ENCODE data around the gene MKNK1.
A peak's percentile ranks its signal among the peaks of the same experiment; 100 is the strongest.

MKNK1 gene

GRCh38 chr1:46618754-46619415, 14.8 kb upstream of the MKNK1 start:
- DNase-seq (ENCODE audit: low read depth) = no peak

- no peak for DNase-seq (ENCODE audit: low read depth)
Measured at GRCh38 chr1:46617833-46618232, 13.8 kb upstream of the MKNK1 start.

DNA sequence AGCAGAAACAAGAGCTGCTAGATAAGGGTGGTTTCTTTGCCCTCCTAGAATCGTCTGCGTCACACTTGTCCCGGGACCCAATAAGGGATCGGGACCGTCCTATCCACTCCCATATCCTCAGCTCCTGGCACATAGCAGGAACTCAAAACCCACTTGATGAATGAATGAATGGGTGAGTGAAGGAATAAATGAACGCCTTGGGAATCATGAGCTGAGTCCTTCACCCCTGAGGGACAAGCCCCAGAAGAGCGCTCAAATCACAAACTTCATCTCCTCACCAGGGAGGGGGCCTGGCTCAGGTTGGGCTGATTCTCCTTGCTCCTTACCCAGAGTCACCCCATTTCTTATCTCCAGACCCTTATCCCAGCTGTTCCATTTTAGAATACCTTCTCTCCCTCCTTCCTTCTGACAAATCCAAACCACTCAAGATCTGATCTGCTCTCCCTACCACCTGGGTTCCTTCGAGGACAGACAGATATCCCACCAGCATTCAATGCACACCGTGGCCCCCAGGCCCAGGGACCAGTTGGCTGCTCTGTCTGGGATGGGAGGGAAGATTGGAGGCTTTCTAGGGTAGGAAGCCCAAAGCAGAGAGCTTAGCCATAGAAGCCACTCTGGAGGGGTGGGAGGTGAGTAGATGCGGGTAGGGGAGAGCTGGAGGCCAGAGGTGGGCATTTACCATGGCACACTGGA, 13.2 kb upstream of the MKNK1 start:
- no peak for DNase-seq (ENCODE audit: low read depth)

- DNase-seq (ENCODE audit: low read depth) = peak; percentile 44
Measured at GRCh38 chr1:46616277-46617107, 12.4 kb upstream of the MKNK1 start, which contains the start of gene MOB3C. TSS of gene MOB3C (minus strand) at chr1:46616811. CDS start at chr1:46613321, 3,490 bp downstream.

DNA sequence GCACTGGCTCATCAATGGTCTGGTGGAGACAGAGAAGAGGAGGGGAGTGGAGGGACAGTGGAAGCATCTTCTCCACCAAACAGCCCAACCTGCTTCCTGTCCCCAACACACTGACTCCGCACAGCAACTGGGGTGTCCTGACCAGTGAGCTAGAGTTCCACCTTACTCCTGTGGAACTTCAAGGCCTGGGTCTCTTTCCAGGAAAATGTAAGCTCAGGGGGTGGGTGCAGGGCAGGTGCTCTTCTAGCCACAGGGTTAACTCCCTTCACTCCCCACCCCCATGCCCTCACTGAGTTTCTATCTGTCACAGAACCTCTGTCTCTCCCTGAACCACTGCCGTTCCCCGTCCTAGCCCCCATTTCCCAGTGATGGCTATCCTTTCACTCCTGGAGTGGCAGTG, 11.7 kb upstream of the MKNK1 start:
- DNase-seq (ENCODE audit: low read depth) = no peak

GRCh38 chr1:46615088-46615487, 11.0 kb upstream of the MKNK1 start:
- DNase-seq (ENCODE audit: low read depth) = no peak

DNA sequence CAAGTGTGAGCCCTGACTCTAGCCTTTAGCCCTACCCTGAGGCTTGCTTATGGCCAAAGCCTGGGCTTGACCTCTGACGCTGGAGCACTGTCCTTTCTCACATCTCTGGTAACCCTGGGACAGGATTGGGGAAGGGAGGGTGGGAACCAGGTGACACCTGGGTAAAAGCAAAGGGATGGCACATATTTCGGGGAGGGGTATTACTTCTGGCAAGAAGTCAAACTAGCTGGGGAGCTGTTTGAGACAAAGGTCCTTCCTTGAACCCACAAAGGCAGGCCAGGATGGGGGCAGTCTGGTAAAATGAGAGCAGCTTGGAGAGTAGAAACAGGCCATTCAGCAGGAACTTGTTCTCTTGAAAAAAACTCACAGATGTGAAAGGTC, 10.5 kb upstream of the MKNK1 start:
- DNase-seq (ENCODE audit: low read depth) = no peak

DNA sequence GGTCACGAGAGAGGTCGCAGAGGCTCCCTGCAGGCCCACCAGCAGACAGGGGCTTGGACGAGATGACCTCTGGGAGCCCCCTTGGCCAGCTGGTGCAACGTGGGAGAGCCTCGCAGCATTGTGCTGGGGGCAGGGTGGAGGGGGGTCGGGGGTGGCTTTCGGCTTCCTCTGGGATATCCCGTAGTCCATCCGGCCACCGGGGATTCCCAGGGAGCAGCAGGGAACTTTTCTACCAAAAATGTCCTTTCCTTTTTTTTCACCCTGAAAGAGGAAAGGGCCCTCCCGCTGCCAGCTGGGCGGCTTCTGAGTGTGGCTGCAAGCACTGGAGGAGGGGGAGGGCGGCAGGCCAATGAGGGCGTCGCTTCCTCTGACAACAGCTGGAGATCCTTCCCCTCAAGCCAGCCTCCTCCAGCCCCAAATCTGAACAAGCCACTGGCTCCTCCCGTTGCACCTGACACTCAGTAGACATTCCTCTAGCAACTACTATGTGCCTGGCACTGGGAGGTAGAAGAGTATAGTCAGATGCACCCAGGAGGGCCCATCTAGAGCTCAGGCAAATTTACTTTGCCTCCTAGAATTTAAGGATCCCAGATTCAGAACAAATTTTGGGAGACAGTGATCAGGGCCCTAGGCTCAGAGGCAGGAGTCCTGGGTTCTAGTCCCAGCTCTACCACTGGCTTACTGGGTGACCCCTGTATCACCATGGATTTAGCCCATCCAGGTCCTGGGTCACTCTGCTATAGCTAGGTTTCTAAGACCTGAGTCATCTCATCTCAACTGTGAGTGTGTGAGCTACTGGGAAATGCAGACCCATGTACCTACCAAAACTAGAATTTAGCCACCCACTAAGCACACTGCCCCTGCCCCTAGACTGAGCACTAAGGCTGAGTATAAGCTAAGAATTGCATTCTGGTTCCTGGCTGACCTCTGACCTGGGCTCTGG, 9.9 kb upstream of the MKNK1 start:
- DNase-seq (ENCODE audit: low read depth) = peak; percentile 17

- no peak for DNase-seq (ENCODE audit: low read depth)
Measured at GRCh38 chr1:46612937-46613660, 9.0 kb upstream of the MKNK1 start.

DNA sequence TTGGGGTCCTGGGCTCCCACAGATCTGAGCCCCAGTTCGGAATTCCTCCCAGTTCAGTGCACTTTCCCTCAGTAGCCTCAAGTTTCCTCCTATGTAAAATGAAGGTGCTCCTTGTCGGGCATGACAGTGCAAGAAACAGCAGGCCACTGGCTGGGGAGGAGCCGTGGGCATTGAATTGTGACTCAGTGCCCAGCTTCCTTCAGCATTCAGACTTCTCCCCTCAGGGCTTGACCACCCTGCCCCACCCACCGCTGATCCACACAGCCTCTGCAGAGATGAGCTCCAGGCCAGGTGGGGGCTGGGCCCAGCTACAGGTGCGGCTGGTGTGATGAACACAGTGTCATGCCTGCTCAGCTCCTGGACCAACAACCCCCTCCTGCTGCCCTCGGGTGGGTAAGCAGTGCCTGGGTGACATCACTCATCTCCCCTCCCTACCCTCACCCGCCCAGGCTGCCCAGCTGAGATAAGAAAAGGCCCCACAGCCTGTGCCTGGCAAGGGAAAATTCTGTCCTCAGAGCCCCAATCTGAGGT, 7.7 kb upstream of the MKNK1 start:
- no peak for DNase-seq (ENCODE audit: low read depth)

DNA sequence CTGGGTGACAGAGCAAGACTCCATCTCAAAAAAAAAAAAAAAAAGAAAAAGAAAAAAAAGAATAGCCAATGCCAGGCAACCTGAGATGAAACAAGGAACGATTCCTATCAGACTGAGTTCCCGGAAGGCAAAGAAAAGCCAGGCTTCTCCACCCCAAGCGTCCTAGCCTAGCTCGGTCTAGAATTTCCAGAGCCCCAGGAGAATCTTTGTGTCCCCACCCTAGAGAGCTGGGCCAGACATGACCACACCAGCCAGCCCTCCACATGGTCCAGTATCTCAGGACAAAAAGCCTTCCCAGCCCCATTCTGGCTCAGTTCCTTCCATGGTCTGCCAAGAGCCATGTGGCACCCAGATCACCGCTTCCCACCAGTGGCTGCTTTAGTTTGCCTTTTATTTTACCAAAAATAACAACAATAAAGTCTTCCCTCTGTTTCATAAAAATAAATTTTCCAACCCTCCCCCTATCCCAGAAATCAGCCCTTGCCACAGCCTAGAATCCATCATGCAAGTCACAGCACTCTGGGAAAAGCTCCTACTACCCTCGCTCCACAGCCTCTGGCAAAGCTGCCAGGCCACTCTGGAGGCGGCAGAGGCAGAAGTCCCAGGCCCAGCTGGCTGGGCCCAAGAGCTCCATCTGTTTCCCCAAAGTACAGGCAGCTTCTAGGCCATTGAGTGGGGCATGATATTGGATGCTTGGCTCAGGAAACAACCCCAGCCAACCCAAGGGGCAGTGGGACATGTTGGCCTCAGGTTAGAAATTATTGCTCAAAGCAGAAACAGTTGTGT, 3.5 kb upstream of the MKNK1 start:
- DNase-seq (ENCODE audit: low read depth) = no peak

- no peak for DNase-seq (ENCODE audit: low read depth)
Measured at GRCh38 chr1:46606255-46606965, 2.3 kb upstream of the MKNK1 start.

DNA sequence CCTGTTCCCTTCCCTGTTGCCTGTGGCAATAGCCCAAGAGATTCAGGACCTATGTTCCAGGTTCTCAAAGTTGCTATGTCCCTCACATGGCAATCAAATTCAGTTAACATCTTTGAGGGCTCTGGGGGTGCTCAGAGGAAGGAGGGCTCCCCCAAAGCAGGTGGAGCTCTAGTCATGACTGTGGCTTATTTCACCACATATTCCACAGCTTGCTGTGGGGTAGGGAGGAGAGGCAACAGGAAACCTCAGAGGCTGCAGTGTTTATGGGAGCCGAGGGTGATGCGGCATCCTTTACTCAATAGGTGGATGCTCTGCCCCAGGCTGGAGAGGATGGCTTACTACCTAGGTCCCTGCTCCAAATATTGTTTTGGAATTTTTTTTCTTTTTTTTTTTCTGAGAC, 1.2 kb upstream of the MKNK1 start:
- DNase-seq (ENCODE audit: low read depth) = no peak

- DNase-seq (ENCODE audit: low read depth) = no peak
Measured at GRCh38 chr1:46603481-46603857, 599 bp downstream of the MKNK1 start.

GRCh38 chr1:46601257-46602007, 2.6 kb downstream of the MKNK1 start:
- DNase-seq (ENCODE audit: low read depth) = no peak

GRCh38 chr1:46599059-46599970, 4.8 kb downstream of the MKNK1 start:
- DNase-seq (ENCODE audit: low read depth) = no peak

DNA sequence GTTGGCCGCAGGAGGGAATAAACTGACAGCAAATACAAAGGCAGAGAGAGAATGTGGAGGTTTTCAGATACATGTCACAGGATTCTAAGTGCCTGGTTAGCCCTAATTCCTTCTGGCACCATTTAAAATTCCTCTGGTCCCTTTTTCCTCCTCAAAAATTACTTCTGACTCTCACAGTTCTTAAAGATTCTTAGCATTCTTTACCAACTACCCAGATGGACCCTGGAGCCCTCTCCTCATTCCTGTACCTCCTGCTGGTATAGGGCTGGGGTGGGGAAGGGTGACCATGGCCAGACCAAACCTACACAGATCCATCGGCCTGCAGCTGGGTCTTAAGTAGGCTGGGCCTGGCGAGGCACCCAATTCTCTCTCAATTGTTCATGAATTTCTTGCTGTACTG, 7.2 kb downstream of the MKNK1 start:
- DNase-seq (ENCODE audit: low read depth) = no peak

GRCh38 chr1:46596036-46596435, 8.0 kb downstream of the MKNK1 start:
- DNase-seq (ENCODE audit: low read depth) = no peak

All from activated T-helper 1 cell treated with Interleukin-2 at 50 U/mL for 16 hours (primary cell).